Stimulated activated naive CD8-positive, alpha-beta T cell treated with anti-CD3 and anti-CD28 coated beads, Interleukin-15, amount 100 ng/mL, for 72 hours (primary cell): ENCODE results near the gene ZBTB5.
"Not testable (repeated sequence)": the region's sequence is repeated elsewhere in the genome, so short reads cannot be mapped to it uniquely, and the experiment has no call there.

ENCODE experiments used
- ATAC-seq: fragments of 150-1000 bp; cut with Tn5 transposase; 2 replicates; pipeline ENCODE4 v1.10.0; 2021; ENCODE audit warnings: mild to moderate bottlenecking, moderate library complexity
- DNase-seq, 2 donors: peaks; one replicate each; pipeline ENCODE4 v3.0.0; 2021 to 2022
- H3K27ac Mint-ChIP-seq, 2 donors: one replicate each; pipeline ENCODE4 v1.8.0; 2022; ENCODE audit warnings: mild to moderate bottlenecking in 2 of 2, mixed read lengths in 2 of 2, moderate library complexity in 2 of 2
- H3K27me3 Mint-ChIP-seq: one replicate; pipeline ENCODE4 v1.8.0; 2022; ENCODE audit warnings: mixed read lengths
- H3K4me1 Mint-ChIP-seq: one replicate; pipeline ENCODE4 v1.8.0; 2022; ENCODE audit warnings: mild to moderate bottlenecking, mixed read lengths
- H3K4me3 Mint-ChIP-seq, 2 donors: one replicate each; pipeline ENCODE4 v1.8.0; 2022; ENCODE audit warnings: mild to moderate bottlenecking in 2 of 2, mixed read lengths in 2 of 2, moderate library complexity in 1 of 2
- H3K9me3 Mint-ChIP-seq, 2 donors: one replicate each; pipeline ENCODE4 v1.8.0; 2022; ENCODE audit warnings: mixed read lengths in 2 of 2

ZBTB5 gene

GRCh38 chr9:37465249-37466036 lies at the start of gene ZBTB5:
ZBTB5 (minus strand) TSS chr9:37465450; CDS start chr9:37442551, 22,899 bp downstream.
- Mint-ChIP-seq H3K27ac (peak within 1 kb of the TSS; percentile 97 to 98), H3K27me3 (no peaks in the 10 kb centered on the region), H3K4me1 (peaks cover 47% of the 10 kb centered on the region), H3K4me3 (peak within 1 kb of the TSS; percentile 93 to 97), H3K9me3 (no peaks in the 10 kb centered on the region)
- ATAC-seq, result peak; percentile 86
- DNase-seq, result peak; percentile 98 to 99

GRCh38 chr9:37514999-37515398 lies 49.7 kb upstream of the ZBTB5 start:
- peak overlapping the region in 1 of 2 donors; percentile 12 for H3K27ac Mint-ChIP-seq
- H3K9me3 Mint-ChIP-seq, result no peaks in the 10 kb centered on the region
- H3K4me3 Mint-ChIP-seq, result no peak overlapping the region
- H3K4me1 Mint-ChIP-seq, result no peaks in the 10 kb centered on the region
- no peak for DNase-seq
- H3K27me3 Mint-ChIP-seq, result no peaks in the 10 kb centered on the region
- no peak for ATAC-seq

GRCh38 chr9:37514415-37514814 lies 49.2 kb upstream of the ZBTB5 start:
- not testable (repeated sequence) for ATAC-seq, H3K9me3 Mint-ChIP-seq, H3K27me3 Mint-ChIP-seq, DNase-seq, H3K4me1 Mint-ChIP-seq, H3K27ac Mint-ChIP-seq, H3K4me3 Mint-ChIP-seq

- H3K27ac Mint-ChIP-seq, result no peak overlapping the region
- DNase-seq, result no peak
- H3K9me3 Mint-ChIP-seq, result no peaks in the 10 kb centered on the region
- H3K27me3 Mint-ChIP-seq, result no peaks in the 10 kb centered on the region
- ATAC-seq, result no peak
- no peaks in the 10 kb centered on the region for H3K4me1 Mint-ChIP-seq
- H3K4me3 Mint-ChIP-seq, result no peak overlapping the region
Observed at GRCh38 chr9:37512437-37512836, 47.2 kb upstream of the ZBTB5 start.

- Mint-ChIP-seq H3K27ac (peak overlapping the region in 1 of 2 donors; percentile 48), H3K27me3 (no peaks in the 10 kb centered on the region), H3K4me3 (no peak overlapping the region), H3K4me1 (no peaks in the 10 kb centered on the region), H3K9me3 (no peaks in the 10 kb centered on the region)
- peak; percentile 45 for ATAC-seq
- DNase-seq, result no peak
Observed at GRCh38 chr9:37511016-37512010, 46.1 kb upstream of the ZBTB5 start.

GRCh38 chr9:37510053-37510452 lies 44.8 kb upstream of the ZBTB5 start:
- not testable (repeated sequence) for H3K4me3 Mint-ChIP-seq, H3K4me1 Mint-ChIP-seq, H3K27ac Mint-ChIP-seq, H3K27me3 Mint-ChIP-seq, ATAC-seq, DNase-seq, H3K9me3 Mint-ChIP-seq

GRCh38 chr9:37509536-37509935 lies 44.3 kb upstream of the ZBTB5 start:
- Mint-ChIP-seq H3K27ac (no peak overlapping the region), H3K4me3 (no peak overlapping the region), H3K27me3 (no peaks in the 10 kb centered on the region), H3K4me1 (no peaks in the 10 kb centered on the region), H3K9me3 (no peaks in the 10 kb centered on the region)
- DNase-seq (no peak), ATAC-seq (no peak)

DNA sequence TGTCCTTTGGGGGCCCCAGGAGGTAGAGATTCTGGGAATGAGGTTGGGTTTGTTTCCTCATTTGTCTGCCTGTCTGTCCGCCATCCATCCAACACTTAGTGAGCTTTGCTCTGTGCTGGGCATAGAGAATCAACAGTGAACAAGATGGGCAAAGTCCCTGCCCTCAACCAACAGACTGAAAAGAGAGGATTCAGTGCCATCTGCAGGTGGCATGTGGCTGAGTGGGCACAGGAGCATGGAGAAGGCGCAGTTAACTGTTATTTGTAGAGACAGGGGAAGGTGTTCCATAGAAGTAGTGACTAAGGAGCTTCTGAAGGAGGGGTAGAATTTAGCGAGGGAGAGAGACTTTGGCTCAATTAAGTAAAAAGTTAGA lies 43.6 kb upstream of the ZBTB5 start:
- no peak for ATAC-seq
- Mint-ChIP-seq H3K4me1 (peaks cover 3% of the 10 kb centered on the region), H3K27ac (no peak overlapping the region), H3K9me3 (no peaks in the 10 kb centered on the region), H3K27me3 (no peaks in the 10 kb centered on the region), H3K4me3 (no peak overlapping the region)
- DNase-seq, result no peak

- Mint-ChIP-seq H3K27ac (peak overlapping the region in 1 of 2 donors; percentile 14), H3K4me1 (peaks cover 8% of the 10 kb centered on the region), H3K9me3 (no peaks in the 10 kb centered on the region), H3K4me3 (no peak overlapping the region), H3K27me3 (no peaks in the 10 kb centered on the region)
- DNase-seq (no peak), ATAC-seq (no peak)
Observed at GRCh38 chr9:37508135-37508833, 43.0 kb upstream of the ZBTB5 start.

DNA sequence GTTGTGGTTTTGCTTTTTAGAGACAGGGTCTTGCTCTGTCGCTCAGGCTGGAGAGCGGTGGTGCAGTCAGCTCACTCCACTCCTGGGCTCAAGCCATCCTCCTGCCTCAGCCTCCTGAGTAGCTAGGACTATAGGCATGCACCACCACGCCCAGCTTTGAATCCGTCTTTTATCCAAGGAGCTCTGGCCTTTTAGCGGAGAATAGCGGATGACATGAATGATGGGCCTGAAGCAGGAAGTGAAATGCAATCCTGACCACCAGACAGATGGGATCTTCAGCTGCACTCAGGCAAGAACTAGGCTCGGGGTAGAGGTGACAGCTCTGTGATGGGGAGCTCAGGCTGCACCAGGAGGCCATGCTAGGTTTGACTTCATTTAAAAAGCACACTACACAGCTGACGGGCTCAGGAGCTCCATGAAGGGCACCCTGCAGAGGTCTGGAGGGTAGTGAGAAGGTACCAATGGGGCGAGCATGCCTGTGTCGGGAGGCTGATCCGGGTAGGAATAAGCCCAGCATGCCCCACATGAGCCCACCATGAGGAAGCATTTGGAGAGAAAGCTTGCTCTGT lies 42.4 kb upstream of the ZBTB5 start:
- DNase-seq (no peak), ATAC-seq (no peak)
- H3K4me3 Mint-ChIP-seq, result no peak overlapping the region
- peak overlapping the region in 1 of 2 donors; percentile 76 for H3K27ac Mint-ChIP-seq
- no peaks in the 10 kb centered on the region for H3K27me3 Mint-ChIP-seq
- H3K4me1 Mint-ChIP-seq, result peaks cover 14% of the 10 kb centered on the region
- H3K9me3 Mint-ChIP-seq, result no peaks in the 10 kb centered on the region

DNA sequence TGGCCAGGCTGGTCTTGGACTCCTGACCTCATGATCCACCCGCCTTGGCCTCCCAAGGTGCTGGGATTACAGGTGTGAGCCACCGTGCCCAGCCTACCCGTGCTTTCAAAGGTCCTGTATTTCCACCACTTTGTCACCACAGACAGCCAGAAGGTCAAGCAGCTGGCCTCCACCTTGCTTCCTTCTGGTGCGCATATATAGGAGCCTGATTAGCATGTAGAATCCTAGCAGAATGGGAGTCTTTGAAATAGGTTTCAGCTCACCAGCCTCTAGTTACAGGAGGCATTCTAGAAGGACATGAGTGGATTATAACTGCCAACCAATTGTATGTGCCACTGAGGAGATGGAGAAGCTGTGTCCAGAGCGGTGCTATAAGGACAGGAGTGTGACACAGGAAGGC lies 39.4 kb upstream of the ZBTB5 start:
- no peak overlapping the region for H3K4me3 Mint-ChIP-seq
- ATAC-seq, result no peak
- peaks cover 20% of the 10 kb centered on the region for H3K4me1 Mint-ChIP-seq
- H3K27me3 Mint-ChIP-seq, result no peaks in the 10 kb centered on the region
- H3K9me3 Mint-ChIP-seq, result no peaks in the 10 kb centered on the region
- DNase-seq, result no peak
- H3K27ac Mint-ChIP-seq, result peak overlapping the region in 1 of 2 donors; percentile 89

DNA sequence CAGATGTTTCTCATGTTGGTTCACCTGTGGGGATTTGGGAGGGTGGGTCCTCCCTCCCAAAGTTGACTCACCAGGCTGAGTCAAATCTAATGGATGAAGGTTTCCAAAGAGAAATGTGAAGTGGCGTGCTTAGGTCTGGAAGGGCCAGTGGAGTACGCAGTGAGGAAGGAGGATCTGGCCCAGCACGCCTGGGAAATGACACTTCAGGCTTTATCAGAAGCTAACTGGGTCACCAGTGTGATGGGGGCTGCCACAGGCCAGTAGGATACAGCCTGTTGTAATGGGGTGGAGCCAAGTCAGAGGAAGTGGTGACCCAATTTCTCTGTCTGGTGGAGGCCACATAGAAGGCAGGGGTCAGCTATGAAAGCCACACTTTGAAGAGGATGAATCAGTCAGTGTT lies 38.5 kb upstream of the ZBTB5 start:
- Mint-ChIP-seq H3K4me1 (peaks cover 20% of the 10 kb centered on the region), H3K27ac (peak overlapping the region; percentile 2 to 87), H3K27me3 (no peaks in the 10 kb centered on the region), H3K4me3 (no peak overlapping the region), H3K9me3 (no peaks in the 10 kb centered on the region)
- ATAC-seq, result peak; percentile 94
- peak in 1 of 2 donors; percentile 28 for DNase-seq

- Mint-ChIP-seq H3K4me1 (peaks cover 20% of the 10 kb centered on the region), H3K4me3 (no peak overlapping the region), H3K27me3 (no peaks in the 10 kb centered on the region), H3K9me3 (no peaks in the 10 kb centered on the region), H3K27ac (peak overlapping the region in 1 of 2 donors; percentile 81)
- no peak for ATAC-seq
- no peak for DNase-seq
Observed at GRCh38 chr9:37501957-37502596, 36.8 kb upstream of the ZBTB5 start.

DNA sequence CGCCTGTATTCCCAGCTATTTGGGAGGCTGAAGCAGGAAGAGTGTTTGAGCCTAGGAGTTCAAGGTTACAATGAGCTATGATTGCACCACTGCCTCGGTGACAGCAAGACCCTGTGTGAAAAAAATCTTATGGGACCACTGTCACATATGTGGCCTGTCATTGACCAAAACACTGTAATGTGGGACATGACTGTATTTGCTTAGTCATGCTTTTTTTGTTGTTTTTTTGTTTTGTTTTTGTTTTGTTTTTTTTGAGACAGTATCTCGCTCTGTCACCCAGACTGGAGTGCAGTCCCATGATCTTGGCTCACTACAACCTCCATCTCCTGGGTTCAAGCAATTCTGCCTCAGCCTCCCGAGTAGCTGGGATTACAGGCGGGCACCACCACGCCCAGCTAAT lies 34.0 kb upstream of the ZBTB5 start:
- Mint-ChIP-seq H3K4me1 (peaks cover 25% of the 10 kb centered on the region), H3K9me3 (no peaks in the 10 kb centered on the region), H3K27ac (peak overlapping the region; percentile 80 to 96), H3K4me3 (no peak overlapping the region), H3K27me3 (no peaks in the 10 kb centered on the region)
- DNase-seq (no peak), ATAC-seq (no peak)

GRCh38 chr9:37498457-37498856 lies 33.2 kb upstream of the ZBTB5 start:
- no peak for DNase-seq
- ATAC-seq, result no peak
- Mint-ChIP-seq H3K4me1 (peaks cover 19% of the 10 kb centered on the region), H3K27ac (no peak overlapping the region), H3K4me3 (no peak overlapping the region), H3K9me3 (no peaks in the 10 kb centered on the region), H3K27me3 (no peaks in the 10 kb centered on the region)
